Uterus (tissue), 4 donors: ENCODE data around the gene OSBPL7. TPM values are rescaled to one million over a fixed set of nuclear protein-coding genes. Genes with fewer than 3 reads are reported as not detected.
A peak's percentile ranks its signal among the peaks of the same experiment; 100 is the strongest.

Experiments
- DNase-seq, 2 donors: peaks; one replicate each; pipeline ENCODE4 v3.0.0-alpha.2; 2019 to 2020
- H3K27ac ChIP-seq, 2 donors: fragments of 200-600 bp; sonication (generic); 1 replicate in 1 of 2; 2 replicates in 1 of 2; pipeline ENCODE4 v1.5.1; 2016 to 2018
- H3K27me3 ChIP-seq, 2 donors: fragments of 200-600 bp; sonication (generic); one replicate each; pipeline ENCODE4 v1.5.1; 2018 to 2019; ENCODE audit warnings: control low read depth in 1 of 2
- H3K36me3 ChIP-seq, 2 donors: fragments of 200-600 bp; sonication (generic); one replicate each; pipeline ENCODE4 v1.5.1; 2019; ENCODE audit warnings: control low read depth in 1 of 2
- H3K4me1 ChIP-seq, 2 donors: fragments of 200-600 bp; sonication (generic); one replicate each; pipeline ENCODE4 v1.5.1; 2018 to 2019; ENCODE audit warnings: control low read depth in 1 of 2
- H3K4me3 ChIP-seq, 2 donors: fragments of 200-600 bp; sonication (generic); 1 replicate in 1 of 2; 2 replicates in 1 of 2; pipeline ENCODE4 v1.5.1; 2018 to 2019; ENCODE audit warnings: mild to moderate bottlenecking in 1 of 2
- H3K9me3 ChIP-seq, 2 donors: fragments of 200-600 bp; sonication (generic); one replicate each; pipeline ENCODE4 v1.5.1; 2019; ENCODE audit warnings: control low read depth in 1 of 2
- CTCF ChIP-seq, 4 experiments: fragments of 200-600 bp in 2 of 4; fragments of 450-650 bp in 2 of 4; sonication (generic) in 2 of 4; IDR thresholded peaks; one replicate each; pipeline ENCODE4 v1.5.1; 2016 to 2019; ENCODE audit warnings: antibody characterized with exemption in 4 of 4, mild to moderate bottlenecking in 2 of 4, moderate library complexity in 1 of 4
- POLR2A ChIP-seq, 2 donors: fragments of 450-650 bp; IDR thresholded peaks; one replicate each; pipeline ENCODE4 v1.6.1; 2016; ENCODE audit warnings: antibody characterized with exemption in 2 of 2, mild to moderate bottlenecking in 1 of 2, moderate library complexity in 1 of 2
- intact Hi-C: fragments of 100-400 bp; cut with DNase I; formaldehyde crosslinking; loops from one replicate; pipeline ENCODE4 v1.15.1; 2023; ENCODE audit warnings: low total_unique reads
- total RNA-seq, 4 donors: library from RNA; depleted of rRNA in 3 of 4; stranded (reverse); fragments of >200 nt in 3 of 4; gene quantifications; one replicate each; pipeline versions ENCODE4 v1.1.0 to v1.2.4, GENCODE V29; 2014 to 2023
- donor health status: DM: yes; HTN: yes; CAD: no.

The OSBPL7 gene
- total RNA-seq, 4 donors from 2014 or later = 1.0 to 23.4 (median 10.7) TPM

GRCh38 chr17:47837401-47838039 is 15.9 kb upstream of the OSBPL7 start:
- Histone ChIP-seq H3K27me3 (no peaks in the 10 kb centered on the region), H3K4me3 (no peak overlapping the region), H3K9me3 (no peaks in the 10 kb centered on the region), H3K36me3 (no peaks in the 10 kb centered on the region), H3K27ac (no peak overlapping the region), H3K4me1 (no peaks in the 10 kb centered on the region)
- TF ChIP-seq CTCF (IDR thresholded peaks at IDR 0.05) = no peak
- TF ChIP-seq POLR2A (IDR thresholded peaks at IDR 0.05) = no peak
- intact Hi-C loops = no loop called here
- DNase-seq = no peak

- intact Hi-C loops = no loop called here
- H3K27me3 ChIP-seq = no peaks in the 10 kb centered on the region
- H3K4me1 ChIP-seq = no peaks in the 10 kb centered on the region
- no peaks in the 10 kb centered on the region for H3K9me3 ChIP-seq
- no peak for TF ChIP-seq POLR2A (IDR thresholded peaks at IDR 0.05)
- no peak for TF ChIP-seq CTCF (IDR thresholded peaks at IDR 0.05)
- H3K36me3 ChIP-seq = no peaks in the 10 kb centered on the region
- H3K27ac ChIP-seq = no peak overlapping the region
- no peak overlapping the region for H3K4me3 ChIP-seq
- no peak for DNase-seq
These were observed 15.0 kb upstream of the OSBPL7 start for GRCh38 chr17:47836601-47837000.

GRCh38 chr17:47834756-47835155 is 13.2 kb upstream of the OSBPL7 start:
- Histone ChIP-seq H3K27me3 (no peaks in the 10 kb centered on the region), H3K27ac (no peak overlapping the region), H3K4me3 (no peak overlapping the region), H3K36me3 (no peaks in the 10 kb centered on the region), H3K9me3 (no peaks in the 10 kb centered on the region), H3K4me1 (no peaks in the 10 kb centered on the region)
- intact Hi-C loops = no loop called here
- no peak for DNase-seq
- TF ChIP-seq CTCF (IDR thresholded peaks at IDR 0.05) (no peak), POLR2A (IDR thresholded peaks at IDR 0.05) (no peak)

- Histone ChIP-seq H3K36me3 (no peaks in the 10 kb centered on the region), H3K27ac (no peak overlapping the region), H3K9me3 (no peaks in the 10 kb centered on the region), H3K27me3 (no peaks in the 10 kb centered on the region), H3K4me3 (peak overlapping the region; percentile 71 to 73), H3K4me1 (no peaks in the 10 kb centered on the region)
- intact Hi-C loops = no loop called here
- DNase-seq = no peak
- no peak for TF ChIP-seq POLR2A (IDR thresholded peaks at IDR 0.05)
- TF ChIP-seq CTCF (IDR thresholded peaks at IDR 0.05) = no peak
These were observed 10.3 kb upstream of the OSBPL7 start for GRCh38 chr17:47831934-47832327.

- Histone ChIP-seq H3K36me3 (no peaks in the 10 kb centered on the region), H3K4me3 (peak within 1 kb of the TSS; percentile 71 to 73), H3K4me1 (no peaks in the 10 kb centered on the region), H3K27ac (peak within 1 kb of the TSS; percentile 64 to 73), H3K27me3 (no peaks in the 10 kb centered on the region), H3K9me3 (no peaks in the 10 kb centered on the region)
- peak; percentile 92 to 96 for DNase-seq
- TF ChIP-seq POLR2A (IDR thresholded peaks at IDR 0.05) (peak; percentile 63 to 85), CTCF (IDR thresholded peaks at IDR 0.05) (peak in 1 of 4 experiments; percentile 55)
- intact Hi-C loops = no loop called here
These were observed 9.7 kb upstream of the OSBPL7 start, which contains the start of the genes LRRC46 and MRPL10 for GRCh38 chr17:47831003-47831933. TSS of gene LRRC46 (plus strand) at chr17:47831670. CDS start at chr17:47831990, 320 bp downstream. TSS of gene MRPL10 (minus strand) at chr17:47831541. CDS start at chr17:47831511, 30 bp downstream.
